Spleen (tissue), 7 donors: ENCODE data around the gene CLDN2.

Source experiments
- CTCF ChIP-seq, 11 experiments: fragments of 200-600 bp in 7 of 11; fragments of 450-650 bp in 4 of 11; sonication (generic) in 4 of 11; IDR thresholded peaks in 8 of 11; conservative IDR thresholded peaks in 3 of 11; 1 replicate in 7 of 11; 2 replicates in 4 of 11; pipeline versions ENCODE4 v1.4.0 to v1.8.0; 2016 to 2021; ENCODE audit warnings: antibody characterized with exemption in 11 of 11, inconsistent platforms in 4 of 11, mild to moderate bottlenecking in 1 of 11
- POLR2A ChIP-seq, 3 donors: fragments of 450-650 bp; IDR thresholded peaks; one replicate each; pipeline ENCODE4 v1.5.1; 2017; ENCODE audit warnings: antibody characterized with exemption in 3 of 3, mild to moderate bottlenecking in 1 of 3
- POLR2AphosphoS5 ChIP-seq, 3 donors: sonication (generic); formaldehyde crosslinking; IDR thresholded peaks; one replicate each; pipeline ENCODE4 v1.5.1; 2017; ENCODE audit warnings: antibody characterized with exemption in 3 of 3
- donor health status: DM: no; HTN: no; CAD: no; lungs with moderate emphysema.
- donor health status: DM: no; HTN: no; CAD: no.
- donor health status: DM: no; HTN: no; CAD: no.

- no peak for TF ChIP-seq CTCF (IDR thresholded peaks at IDR 0.05 in 8 of 11, conservative IDR thresholded peaks at IDR 0.05 in 3 of 11)
- TF ChIP-seq POLR2A (IDR thresholded peaks at IDR 0.05) = no peak
- no peak for TF ChIP-seq POLR2AphosphoS5 (IDR thresholded peaks at IDR 0.05)
Observed at GRCh38 chrX:106963111-106963510, 42.9 kb downstream of the CLDN2 start.
